LNCAP (cell line): ENCODE results near the gene AGAP5.
"Not testable (repeated sequence)": the region's sequence is repeated elsewhere in the genome, so short reads cannot be mapped to it uniquely, and the experiment has no call there.

Experiments
- CTCF ChIP-seq: fragments of 450-650 bp; IDR thresholded peaks from 2 replicates; pipeline ENCODE4 v1.5.1; 2017; ENCODE audit warnings: mild to moderate bottlenecking

AGAP5 gene

GRCh38 chr10:73697675-73698159, at the start of gene AGAP5:
Gene AGAP5 (minus strand): TSS chr10:73698109. CDS start chr10:73697755, 354 bp downstream.
- TF ChIP-seq CTCF, result not testable (repeated sequence)

- no peak for TF ChIP-seq CTCF
Observed at GRCh38 chr10:73746721-73747120, 48.8 kb upstream of the AGAP5 start.

- no peak for TF ChIP-seq CTCF
Observed at GRCh38 chr10:73744664-73744975, 46.7 kb upstream of the AGAP5 start.

- TF ChIP-seq CTCF, result no peak
Observed at GRCh38 chr10:73743905-73744663, 46.2 kb upstream of the AGAP5 start, which contains the start of gene SEC24C. Gene SEC24C (plus strand): TSS chr10:73744372. CDS start chr10:73746833, 2,461 bp downstream.

GRCh38 chr10:73743327-73743904, 45.5 kb upstream of the AGAP5 start:
- no peak for TF ChIP-seq CTCF

GRCh38 chr10:73742454-73742734, 44.5 kb upstream of the AGAP5 start:
- no peak for TF ChIP-seq CTCF

- TF ChIP-seq CTCF, result no peak
Observed at GRCh38 chr10:73734796-73735305, 36.9 kb upstream of the AGAP5 start.
